PC-9 (cell line): Measurements from ENCODE around the gene OR51B4.
"Not testable (repeated sequence)": the region's sequence is repeated elsewhere in the genome, so short reads cannot be mapped to it uniquely, and the experiment has no call there.

Source experiments
- CTCF ChIP-seq: fragments of 200-600 bp; sonication (generic); conservative IDR thresholded peaks from 2 replicates; pipeline ENCODE4 v1.6.1; 2017; ENCODE audit warnings: mixed run types, antibody characterized with exemption, mild to moderate bottlenecking, moderate library complexity
- EZH2 ChIP-seq: fragments of 200-600 bp; sonication (generic); IDR thresholded peaks from 2 replicates; pipeline ENCODE4 v1.8.0; 2017; ENCODE audit warnings: antibody characterized with exemption, low read depth

- TF ChIP-seq CTCF, EZH2: not testable (repeated sequence)
These were observed 48.3 kb downstream of the OR51B4 start for GRCh38 chr11:5253440-5253839.
